Mucosa of gallbladder (tissue), 1 donor: ENCODE data around the gene KCNB1. TPM values are rescaled to one million over a fixed set of nuclear protein-coding genes. Genes with fewer than 3 reads are reported as not detected.

Experiments
- DNase-seq: peaks from one replicate; pipeline ENCODE4 v3.0.0-alpha.2; 2020; ENCODE audit warnings: low spot score
- total RNA-seq: library from RNA; stranded (reverse); gene quantifications from one replicate; pipeline ENCODE4 v1.2.1, GENCODE V29; 2021
- donor health status: DM: no; HTN: no; CAD: no.

The KCNB1 gene
- total RNA-seq, 1 donor from 2014 or later = 7.1 TPM

DNA sequence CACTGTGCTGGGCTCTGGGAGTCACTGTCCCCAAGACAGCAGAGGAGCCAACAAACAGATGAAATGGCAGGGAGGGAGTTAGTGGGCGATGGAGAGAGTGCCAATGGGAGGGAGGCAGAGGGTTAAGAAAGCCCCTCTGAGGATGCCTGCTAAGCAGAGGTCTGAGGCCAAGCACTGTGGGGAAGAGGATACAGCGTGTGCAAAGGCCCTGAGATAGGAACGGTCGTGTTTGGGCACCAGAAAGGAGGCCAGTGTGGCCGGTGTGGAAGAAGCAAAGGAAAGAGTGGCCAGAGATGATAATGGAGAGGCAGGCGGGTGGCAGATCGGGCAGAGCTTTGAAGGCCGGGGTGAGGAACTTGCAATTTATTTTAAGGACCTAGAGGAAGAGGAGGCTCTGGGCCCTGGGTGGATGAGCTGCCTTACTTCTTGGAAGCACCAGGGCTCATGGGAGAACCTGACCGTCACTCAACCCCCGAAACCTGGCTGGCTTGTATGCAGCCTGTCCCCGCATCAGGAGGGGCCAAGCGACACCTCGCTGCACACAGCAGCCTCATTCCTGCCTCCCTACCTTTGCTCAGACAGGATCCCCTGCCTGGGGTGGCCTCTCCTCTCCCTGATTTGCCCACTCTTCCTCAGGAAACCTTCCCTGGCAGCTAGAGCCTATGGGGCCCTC lies 73.0 kb downstream of the KCNB1 start:
- DNase-seq = no peak

DNA sequence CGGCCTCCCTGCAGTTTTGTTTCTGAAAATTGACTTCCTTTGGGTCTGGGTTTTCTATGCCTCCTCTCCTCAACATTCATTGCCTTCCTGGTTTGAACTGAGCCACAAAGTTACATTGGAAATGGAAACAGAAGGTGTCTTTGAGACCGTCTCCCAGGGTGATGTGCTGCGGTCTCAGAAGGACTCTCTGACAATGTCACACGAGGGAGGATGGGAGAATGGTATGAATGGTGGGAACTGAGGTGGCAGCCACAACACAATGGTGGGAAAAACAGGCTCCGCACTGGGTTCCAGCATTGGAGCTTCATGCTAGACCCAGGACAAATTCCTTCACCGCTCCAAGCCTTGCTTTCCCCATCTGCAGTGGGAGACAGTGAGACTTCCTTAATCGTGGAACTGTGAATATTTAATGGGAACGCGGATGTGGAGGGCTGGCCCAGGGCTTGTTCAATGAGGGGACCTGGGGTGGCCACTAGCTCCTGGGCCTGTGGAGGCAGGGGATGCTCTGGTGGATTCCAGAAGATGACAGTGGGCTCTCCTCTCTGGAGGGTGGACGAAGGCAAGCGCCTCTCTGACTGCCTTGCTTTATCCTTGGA lies 73.9 kb downstream of the KCNB1 start:
- no peak for DNase-seq

DNA sequence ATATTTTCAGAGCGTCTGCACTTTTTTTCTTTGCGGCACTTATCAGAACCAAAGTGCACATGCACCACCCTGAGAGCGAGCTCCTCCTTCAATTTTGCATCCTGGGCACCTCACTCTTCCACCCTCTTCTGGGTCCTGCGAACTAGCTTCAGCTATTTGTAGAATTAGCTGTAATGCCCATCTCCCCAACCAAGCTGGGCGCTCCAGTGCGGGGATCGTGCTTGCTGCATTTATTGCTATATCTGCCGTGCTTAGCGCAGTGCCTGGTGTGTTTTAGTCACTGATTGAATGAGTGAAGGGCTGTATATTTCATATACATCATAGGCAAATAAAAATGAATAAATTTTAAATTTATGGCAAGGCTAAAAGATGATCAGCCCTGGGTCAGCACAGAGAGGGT lies 75.8 kb downstream of the KCNB1 start:
- no peak for DNase-seq

DNA sequence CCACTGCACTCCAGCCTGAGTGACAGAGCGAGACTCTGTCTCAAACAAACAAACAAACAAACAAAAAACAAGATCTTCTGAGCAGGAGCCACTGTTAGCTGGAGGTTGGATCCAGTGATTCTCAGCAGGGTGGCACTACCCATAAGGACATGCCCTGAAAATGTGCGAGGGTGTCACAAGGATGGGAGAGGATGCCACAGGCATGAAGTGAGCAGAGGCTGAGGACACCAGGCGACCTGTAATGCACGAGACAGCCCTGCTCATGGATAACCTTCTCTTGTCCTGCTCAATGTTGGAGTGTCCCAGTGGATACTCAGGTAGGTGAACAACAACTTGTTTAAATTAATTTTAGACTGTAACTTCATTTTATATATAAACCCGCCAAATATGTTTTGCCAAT lies 76.8 kb downstream of the KCNB1 start:
- DNase-seq = no peak

DNA sequence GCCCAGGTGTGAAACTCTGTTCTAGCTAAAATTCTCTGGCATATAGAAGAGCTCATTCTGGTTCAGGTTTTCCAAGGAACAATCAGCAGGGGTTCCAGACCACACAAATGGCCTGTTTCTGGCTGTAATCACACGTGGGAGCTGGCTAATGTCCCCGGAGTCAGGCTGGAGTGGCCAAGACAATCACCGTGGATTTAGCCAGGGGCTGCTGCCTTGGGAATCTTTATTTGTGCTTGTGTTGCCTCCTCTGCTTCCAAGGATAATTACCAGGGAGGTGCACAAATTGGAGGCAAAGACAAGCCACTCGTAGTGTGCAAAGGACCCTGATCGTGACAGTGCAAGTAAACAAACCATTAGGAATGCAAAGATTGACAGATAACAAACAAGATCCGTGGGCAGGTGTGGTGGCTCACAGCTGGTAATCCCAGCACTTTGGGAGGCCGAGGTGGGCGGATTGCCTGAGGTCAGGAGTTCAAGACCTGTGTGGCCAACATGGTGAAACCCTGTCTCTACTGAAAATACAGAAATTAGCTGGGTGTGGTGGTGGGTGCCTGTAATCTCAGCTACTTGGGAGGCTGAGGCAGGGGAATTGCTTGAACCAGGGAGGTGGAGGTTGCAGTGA lies 77.3 kb downstream of the KCNB1 start:
- DNase-seq = no peak

DNA sequence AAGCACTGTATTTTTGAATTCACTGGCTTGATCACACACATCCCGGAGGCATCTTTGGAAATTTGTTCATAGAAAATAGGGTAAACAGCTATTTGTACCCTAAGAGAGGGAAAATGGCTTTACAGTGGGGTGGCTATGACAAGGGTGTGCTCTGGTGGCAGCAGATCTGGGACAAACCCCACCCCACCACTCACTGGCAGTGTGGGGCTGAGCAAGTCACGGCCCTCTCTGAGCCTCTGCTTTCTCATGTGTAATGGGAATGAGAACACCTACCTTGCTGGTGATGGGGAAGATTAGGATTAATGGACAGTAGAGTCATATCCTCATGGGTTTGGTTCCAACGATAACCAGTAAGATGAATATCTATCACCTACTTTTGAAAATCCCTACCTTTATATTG lies 78.0 kb downstream of the KCNB1 start:
- DNase-seq = no peak

DNA sequence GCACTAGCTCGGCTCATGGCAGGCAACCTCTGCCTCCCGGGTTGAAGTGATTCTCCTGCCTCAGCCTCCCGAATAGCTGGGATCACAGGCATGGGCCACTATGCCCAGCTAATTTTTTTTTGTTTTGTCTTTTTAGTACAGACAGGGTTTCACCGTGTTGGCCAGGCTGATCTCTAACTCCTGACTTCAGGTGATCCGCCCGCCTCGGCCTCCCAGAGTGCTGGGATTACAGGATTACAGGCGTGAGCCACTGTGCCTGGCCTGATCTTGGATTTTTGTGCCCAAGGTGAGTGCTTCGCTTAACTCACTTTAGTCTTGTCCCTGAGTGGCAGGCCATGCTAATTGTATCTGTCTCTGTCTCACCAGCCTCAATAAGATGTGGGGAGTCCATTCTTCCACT lies 78.6 kb downstream of the KCNB1 start:
- no peak for DNase-seq

DNA sequence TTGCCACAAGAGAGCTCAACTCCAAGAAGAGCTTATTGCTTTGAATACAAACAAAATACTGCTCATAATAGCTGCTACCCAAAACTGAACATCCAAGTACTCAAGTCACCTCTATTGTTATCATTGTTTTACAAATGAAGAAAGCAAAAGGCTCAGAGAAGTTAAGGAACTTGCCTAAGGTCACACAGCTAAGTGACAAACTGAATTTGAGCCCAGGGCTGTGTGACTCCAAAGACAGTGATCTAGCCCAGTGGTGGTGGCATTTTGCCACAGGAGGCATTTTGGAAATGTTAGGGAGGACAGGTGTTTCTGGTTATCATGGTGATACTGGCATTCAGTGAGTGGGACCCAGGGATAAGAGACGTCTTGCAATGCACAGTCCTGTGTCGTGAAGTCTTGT lies 79.5 kb downstream of the KCNB1 start:
- DNase-seq = no peak

DNA sequence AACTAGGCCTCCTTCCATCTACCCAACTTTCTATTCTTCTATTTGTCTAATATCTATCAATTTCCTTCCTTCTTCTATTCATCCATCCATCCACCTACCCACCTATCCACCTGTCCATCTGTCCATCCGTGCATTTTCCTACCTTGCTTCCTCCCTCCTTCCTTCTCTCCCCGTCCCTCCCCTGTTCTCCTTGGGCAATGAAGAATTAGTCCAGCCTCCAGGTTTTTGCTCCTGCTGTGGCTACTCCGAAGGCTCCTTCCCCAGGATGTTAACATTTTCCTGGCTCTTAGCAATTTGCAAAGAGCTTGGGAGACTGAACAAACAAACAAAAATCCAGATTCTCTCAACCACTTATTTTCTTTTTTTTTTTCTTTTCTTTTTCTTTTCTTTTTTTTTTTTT lies 81.6 kb downstream of the KCNB1 start:
- peak; percentile 29 for DNase-seq

DNA sequence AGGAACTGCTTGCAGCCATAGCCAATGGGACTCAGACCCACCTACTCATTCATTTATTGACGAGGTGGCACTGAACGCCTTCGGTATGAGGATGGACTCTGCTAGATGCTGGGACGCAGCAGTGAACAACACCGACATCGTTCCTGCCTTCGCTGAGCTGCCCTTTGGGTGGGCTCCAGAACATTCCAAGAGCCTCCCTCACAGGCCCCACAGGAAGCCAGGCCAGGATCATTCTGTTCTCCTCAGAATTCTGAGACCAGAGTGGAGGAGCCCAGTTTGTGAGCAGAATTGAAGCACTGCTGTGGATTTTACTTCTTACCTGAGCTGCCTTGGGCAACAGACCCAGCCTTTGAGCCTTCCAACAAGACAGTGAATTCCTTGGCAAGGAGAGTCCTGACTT lies 82.1 kb downstream of the KCNB1 start:
- peak; percentile 33 for DNase-seq

DNA sequence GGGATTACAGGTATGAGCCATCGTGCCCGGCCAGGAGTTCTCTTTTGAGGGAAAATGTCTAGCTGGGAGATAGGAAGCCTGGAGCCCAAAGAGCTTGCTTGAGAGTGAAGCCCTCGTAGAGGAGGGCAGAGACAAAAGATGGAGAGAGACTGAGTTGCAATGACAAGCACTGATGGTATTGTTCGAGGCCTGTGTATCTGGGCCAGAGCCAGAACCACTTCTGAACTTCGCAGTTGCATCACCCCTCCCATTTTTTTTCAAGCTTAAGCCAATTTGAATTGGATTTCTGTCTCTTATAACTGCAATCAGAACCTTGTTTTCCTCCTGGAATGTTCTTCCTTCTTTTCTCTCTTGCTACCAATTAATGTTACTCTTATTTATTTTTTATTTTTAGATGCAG lies 83.1 kb downstream of the KCNB1 start:
- no peak for DNase-seq

DNA sequence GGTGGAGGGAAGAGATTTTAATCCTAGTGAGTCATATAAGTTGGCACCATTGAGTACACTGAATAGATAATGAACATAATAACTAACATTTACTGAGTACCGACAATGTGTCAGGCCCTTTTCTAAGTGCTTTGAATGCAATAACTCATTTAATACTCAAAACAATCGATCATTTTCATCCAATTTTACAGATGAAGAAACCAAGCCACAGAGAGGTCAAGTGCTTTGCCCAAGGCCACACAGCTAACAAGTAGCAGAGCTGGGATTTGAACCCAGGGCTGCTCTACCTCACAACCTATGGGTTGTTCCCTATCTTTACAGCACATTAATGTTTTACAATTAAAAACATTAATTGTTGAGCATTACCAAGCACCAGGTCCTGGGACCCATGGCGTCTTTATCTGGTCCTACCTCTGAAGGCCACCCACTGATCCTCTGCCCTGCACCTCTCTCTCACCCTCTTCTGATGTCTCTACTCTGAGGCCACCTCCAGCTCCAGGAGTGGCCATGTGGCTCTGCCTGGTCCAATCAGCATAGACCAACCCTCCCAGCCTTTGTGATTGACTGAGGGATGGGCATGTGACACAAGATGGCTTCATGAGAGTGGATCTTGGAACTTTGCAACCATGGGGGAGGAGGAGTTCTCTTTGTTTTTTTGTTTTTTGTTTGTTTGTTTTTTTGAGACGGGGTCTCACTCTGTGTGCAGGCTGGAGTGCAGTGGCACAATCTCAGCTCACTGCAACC lies 83.9 kb downstream of the KCNB1 start:
- no peak for DNase-seq

DNA sequence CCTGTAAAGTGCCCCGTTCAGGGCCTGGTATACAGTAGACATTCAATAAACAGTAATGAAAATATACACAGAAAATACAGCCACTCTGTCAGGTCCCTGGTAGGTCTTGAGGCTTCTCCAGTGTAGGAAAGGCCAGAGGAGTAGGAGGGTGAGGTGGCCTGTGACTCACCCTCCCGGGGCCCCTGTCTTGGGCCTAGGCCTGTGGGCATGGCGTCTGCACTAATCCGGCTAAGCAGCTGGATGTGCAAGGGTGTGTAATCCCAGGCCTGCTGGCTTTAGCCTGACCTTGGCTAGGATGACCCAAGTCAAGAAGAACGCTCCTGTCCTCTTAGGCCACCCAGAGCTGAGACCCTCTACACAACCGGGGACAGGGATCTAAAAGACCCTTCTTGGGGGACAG lies 84.9 kb downstream of the KCNB1 start:
- DNase-seq = no peak

DNA sequence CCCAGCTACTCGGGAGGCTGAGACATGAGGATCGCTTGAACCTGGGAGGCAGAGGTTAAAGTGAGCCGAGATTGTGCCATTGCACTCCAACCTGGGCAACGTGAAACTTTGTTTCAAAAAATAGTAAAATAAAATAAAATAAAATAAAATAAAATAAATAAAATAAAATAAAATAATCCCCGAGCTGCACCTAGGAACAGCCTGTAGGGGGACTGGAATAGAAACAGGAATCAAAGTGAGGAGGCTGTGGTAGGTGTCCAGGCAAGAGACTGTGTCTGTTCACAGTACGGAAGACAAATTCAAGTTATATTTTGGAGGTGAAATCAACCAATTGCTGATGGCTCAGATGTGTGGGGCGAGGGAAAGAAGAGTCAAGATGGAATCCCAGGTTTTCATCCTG lies 86.2 kb downstream of the KCNB1 start:
- no peak for DNase-seq

DNA sequence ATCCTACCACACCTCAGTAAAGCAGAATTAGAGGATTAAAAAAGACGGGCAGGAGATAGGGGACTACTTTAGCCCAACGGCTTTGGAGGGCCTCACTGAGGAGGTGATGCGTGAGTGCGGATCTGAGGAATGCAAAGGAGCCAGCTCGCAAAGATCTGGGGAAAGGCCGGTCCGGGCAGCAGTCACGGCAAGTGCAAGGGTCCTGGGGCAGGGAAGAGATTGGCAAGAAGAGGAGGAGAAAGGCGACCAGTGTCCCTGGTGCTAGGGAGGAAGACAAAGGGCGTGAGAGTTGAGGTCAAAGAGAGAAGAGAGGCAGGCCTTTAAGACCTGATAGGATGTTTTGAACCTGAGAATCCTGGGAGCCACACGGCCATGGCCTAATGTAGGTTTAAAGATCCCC lies 86.8 kb downstream of the KCNB1 start:
- DNase-seq = no peak

DNA sequence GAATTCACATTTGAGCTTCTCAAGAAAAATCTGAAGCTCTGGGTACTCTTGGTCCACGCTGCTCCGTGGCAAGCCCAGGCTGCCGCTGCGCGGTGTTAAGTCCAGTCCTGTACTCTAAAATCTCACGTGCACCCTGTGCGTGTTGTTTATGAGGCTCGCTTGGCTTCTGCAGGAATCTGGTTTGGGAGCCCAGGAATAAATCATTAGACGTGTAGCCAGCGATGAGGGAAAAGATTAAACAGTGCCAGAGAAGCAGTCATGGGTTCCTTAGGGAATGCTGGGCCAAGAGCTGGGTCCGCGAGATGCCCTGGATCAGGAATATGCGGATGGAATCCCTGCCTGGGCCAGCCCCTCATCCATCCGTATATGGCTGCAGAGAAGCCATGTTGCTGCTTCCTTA lies 87.3 kb downstream of the KCNB1 start:
- DNase-seq = peak; percentile 67

DNA sequence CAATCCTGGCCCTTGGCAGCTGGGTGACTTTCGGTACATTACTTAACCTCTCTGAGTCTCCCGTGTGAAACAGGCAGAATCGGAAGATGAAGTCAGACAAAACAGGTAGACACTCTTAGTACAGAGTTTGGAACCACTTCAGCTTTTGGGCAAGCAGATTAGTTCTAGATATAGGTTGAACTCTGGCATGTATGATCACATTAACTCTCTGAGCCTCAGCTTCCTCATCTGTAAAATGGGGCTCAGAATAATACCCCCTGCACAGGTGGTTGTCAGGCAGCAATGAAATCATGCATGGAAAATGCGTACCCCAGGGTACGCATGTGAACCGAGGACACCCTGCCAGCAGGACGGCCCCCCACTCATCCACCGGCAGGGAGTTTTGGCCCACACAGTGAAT lies 87.7 kb downstream of the KCNB1 start:
- DNase-seq = no peak

DNA sequence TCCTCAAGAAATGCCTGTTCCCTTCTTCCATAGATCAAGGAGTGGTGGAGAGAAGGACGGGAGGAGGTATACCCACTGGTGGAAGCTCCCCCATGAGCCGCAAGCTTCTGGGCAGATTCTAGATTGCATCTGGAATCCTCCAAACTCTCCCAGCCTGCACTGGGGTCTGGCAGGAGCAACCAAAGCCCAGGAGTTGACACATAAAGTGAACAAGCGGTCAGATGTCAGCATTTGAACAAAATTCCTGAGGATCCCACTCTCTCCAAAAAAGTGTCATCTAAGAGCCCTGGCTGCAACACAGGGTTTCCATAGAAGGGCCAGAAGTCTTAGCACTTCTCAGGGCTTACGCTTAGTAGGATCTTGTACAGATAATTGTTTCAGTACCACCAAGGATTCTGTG lies 88.2 kb downstream of the KCNB1 start:
- DNase-seq = peak; percentile 14

DNA sequence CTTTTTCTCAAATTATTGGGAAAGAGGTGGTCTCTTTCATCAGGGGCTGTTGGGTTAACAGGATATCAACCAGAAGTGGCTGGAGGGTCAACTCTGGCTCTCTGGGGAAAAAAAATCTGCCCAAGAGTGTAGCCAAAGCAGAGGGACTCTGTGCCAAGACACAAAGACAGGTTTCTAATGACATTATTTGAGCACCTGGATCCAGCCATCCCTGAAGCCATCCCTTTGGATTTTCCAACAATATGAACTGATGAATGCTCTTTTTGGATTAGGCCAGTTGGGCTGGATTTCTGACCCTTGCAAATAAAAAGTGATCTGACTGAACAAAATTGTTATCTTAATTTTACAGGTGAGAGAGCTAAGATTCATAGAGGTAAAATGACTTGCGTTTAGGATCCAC lies 88.7 kb downstream of the KCNB1 start:
- no peak for DNase-seq

DNA sequence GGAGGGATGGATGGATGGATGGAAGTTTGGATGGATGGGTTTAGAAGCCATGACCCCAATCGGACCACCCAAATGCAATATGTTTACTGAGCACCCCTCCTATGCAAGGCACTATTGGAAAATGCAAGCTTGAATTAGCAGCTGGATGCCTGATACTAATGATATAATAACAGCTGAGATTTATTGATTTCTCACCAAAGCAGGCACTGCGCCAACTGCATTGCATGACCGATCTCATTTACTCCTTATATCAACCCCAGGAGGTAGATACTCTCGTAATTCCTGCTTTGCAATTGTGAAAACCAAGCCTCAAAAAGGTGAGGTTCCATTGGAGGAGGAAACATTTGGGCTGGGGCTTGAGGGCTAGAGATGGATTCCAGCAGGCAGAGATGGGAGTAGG lies 89.7 kb downstream of the KCNB1 start:
- peak; percentile 76 for DNase-seq

DNA sequence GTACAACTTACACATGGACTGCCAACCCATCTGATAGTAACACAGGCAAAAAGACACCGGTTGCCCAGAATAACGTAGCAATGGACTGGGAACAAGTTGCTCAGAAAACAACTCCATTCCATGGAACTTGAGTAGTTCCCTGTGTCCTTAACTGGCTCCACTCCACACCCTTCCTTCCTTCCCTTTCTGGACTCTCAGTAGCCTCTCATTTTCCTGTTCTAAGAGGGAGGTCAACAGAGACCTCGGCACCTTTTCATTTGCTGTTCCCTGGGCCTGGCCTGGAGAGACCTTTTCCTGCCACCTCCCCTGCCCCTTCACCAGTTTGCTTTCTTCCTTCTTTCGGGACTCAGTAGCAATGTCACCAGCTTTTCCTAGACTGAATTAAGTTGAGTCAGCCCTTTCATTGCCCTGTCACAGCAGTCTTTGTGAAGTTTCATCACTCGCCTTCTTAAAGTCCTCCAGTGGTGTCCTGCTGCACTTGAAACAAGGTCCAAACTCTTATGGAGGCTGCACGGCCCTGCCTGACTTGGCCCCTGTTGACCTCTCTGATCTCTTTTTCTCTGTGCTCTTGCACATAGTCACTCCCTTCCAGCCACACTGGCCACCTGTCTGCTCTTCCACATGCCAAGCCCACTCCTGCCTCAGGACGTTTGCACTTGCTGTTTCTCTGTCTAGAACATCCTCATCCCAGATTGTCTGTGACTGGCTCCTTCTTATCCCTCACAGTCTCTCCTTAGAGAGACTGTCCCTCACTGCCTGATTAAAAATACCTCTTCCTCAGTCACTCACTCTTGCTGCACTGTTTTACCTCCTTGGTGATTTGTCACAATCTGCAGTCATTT lies 90.8 kb downstream of the KCNB1 start:
- no peak for DNase-seq

DNA sequence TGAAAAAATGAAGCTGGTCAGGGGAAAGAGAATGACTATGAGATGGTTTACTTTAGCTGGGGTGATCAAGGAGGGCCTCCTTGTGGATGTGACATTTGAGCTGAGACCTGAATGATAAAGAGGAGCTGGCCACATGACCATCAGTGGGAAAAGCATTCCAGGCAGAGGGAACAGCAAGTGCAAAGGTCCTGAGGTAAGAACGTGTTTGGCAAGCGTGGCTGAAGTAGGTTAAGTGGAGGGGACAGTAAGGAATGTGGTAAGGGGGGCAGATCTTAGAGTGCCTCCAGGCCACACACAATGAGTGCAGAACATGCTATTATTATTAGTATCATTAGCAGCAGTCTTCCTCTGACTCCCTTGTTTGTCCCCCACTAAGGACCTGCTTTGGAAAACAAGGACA lies 92.6 kb downstream of the KCNB1 start:
- no peak for DNase-seq
